Esophagus (tissue), 2 donors: ENCODE data around the gene CLRN2. TPM values are rescaled to one million over a fixed set of nuclear protein-coding genes. Genes with fewer than 3 reads are reported as not detected.
"Not testable (repeated sequence)": the region's sequence is repeated elsewhere in the genome, so short reads cannot be mapped to it uniquely, and the experiment has no call there.

Experiments
- H3K27ac ChIP-seq, 2 donors: one replicate each; pipeline ENCODE4 v1.5.1; 2013; ENCODE audit warnings: low read depth in 2 of 2, mild to moderate bottlenecking in 2 of 2, inconsistent platforms in 1 of 2, low read length in 1 of 2, moderate library complexity in 1 of 2
- H3K27me3 ChIP-seq, 2 donors: one replicate each; pipeline ENCODE4 v1.6.1; 2013; ENCODE audit warnings: low read length in 2 of 2, control low read depth in 1 of 2, mild to moderate bottlenecking in 1 of 2; ENCODE audit not compliant: insufficient read depth in 2 of 2, control insufficient read depth in 1 of 2
- H3K36me3 ChIP-seq, 2 donors: one replicate each; pipeline ENCODE4 v1.6.1; 2013; ENCODE audit warnings: low read length in 1 of 2; ENCODE audit not compliant: control insufficient read depth in 2 of 2, insufficient read depth in 2 of 2
- H3K4me1 ChIP-seq, 2 donors: one replicate each; pipeline ENCODE4 v1.6.1; 2013; ENCODE audit warnings: low read length in 1 of 2; ENCODE audit not compliant: control insufficient read depth in 2 of 2, insufficient read depth in 2 of 2
- H3K4me3 ChIP-seq, 2 donors: one replicate each; pipeline ENCODE4 v1.5.1; 2013; ENCODE audit warnings: low read length in 2 of 2, mild to moderate bottlenecking in 2 of 2, low read depth in 1 of 2, moderate library complexity in 1 of 2
- H3K9me3 ChIP-seq, 2 donors: one replicate each; pipeline ENCODE4 v1.6.1; 2013; ENCODE audit warnings: mild to moderate bottlenecking in 2 of 2, low read depth in 1 of 2, low read length in 1 of 2, moderate library complexity in 1 of 2; ENCODE audit not compliant: control insufficient read depth in 2 of 2, insufficient read depth in 1 of 2
- WGBS, 2 donors: extraction: QIAGEN DNeasy Blood & Tissue Kit; methylation state at CpG; one replicate each; pipeline ENCODE4 v1.1.7; 2013; 5-methylcytosine and 5-hydroxymethylcytosine counted together
- polyA plus RNA-seq, 2 donors: library from polyadenylated mRNA; stranded (reverse); fragments of 200-250 nt; gene quantifications; one replicate each; pipeline ENCODE4 v1.2.3, GENCODE V29; 2013
- donor health status: healthy with polysubstance abuse.
- donor health status: Bipolar disorder and iron deficiency.

CLRN2 gene
- polyA plus RNA-seq, 2 donors: not detected

- no peak overlapping the region for H3K27ac ChIP-seq
- no peaks in the 10 kb centered on the region for H3K36me3 ChIP-seq
- H3K27me3 ChIP-seq: no peaks in the 10 kb centered on the region
- H3K4me3 ChIP-seq: no peak overlapping the region
- no peaks in the 10 kb centered on the region for H3K9me3 ChIP-seq
- H3K4me1 ChIP-seq: no peaks in the 10 kb centered on the region
- WGBS, 2 donors: 74 to 77% methylated on average over 3 of the region's 3 CpGs
Measured at GRCh38 chr4:17535906-17536305, 20.9 kb downstream of the CLRN2 start.

GRCh38 chr4:17537060-17537459 lies 22.1 kb downstream of the CLRN2 start:
- not testable (repeated sequence) for H3K36me3 ChIP-seq, H3K4me1 ChIP-seq, H3K27ac ChIP-seq, H3K9me3 ChIP-seq, H3K4me3 ChIP-seq, H3K27me3 ChIP-seq
- 88 to 90% methylated on average over 6 of the region's 6 CpGs for whole genome bisulfite sequencing, 2 donors

GRCh38 chr4:17544205-17544604 lies 29.2 kb downstream of the CLRN2 start:
- WGBS, 2 donors: 25 to 26% methylated on average over 6 of the region's 6 CpGs
- Histone ChIP-seq H3K9me3 (no peaks in the 10 kb centered on the region), H3K4me3 (no peak overlapping the region), H3K27me3 (no peaks in the 10 kb centered on the region), H3K36me3 (no peaks in the 10 kb centered on the region), H3K4me1 (no peaks in the 10 kb centered on the region), H3K27ac (no peak overlapping the region)

GRCh38 chr4:17544831-17545234 lies 29.9 kb downstream of the CLRN2 start:
- no peak overlapping the region for H3K27ac ChIP-seq
- no peaks in the 10 kb centered on the region for H3K4me1 ChIP-seq
- no peaks in the 10 kb centered on the region for H3K9me3 ChIP-seq
- H3K36me3 ChIP-seq: no peaks in the 10 kb centered on the region
- no peaks in the 10 kb centered on the region for H3K27me3 ChIP-seq
- no peak overlapping the region for H3K4me3 ChIP-seq
- 46 to 57% methylated on average over 3 of the region's 3 CpGs for WGBS, 2 donors

GRCh38 chr4:17545374-17546140 lies 30.6 kb downstream of the CLRN2 start:
- Histone ChIP-seq H3K36me3 (no peaks in the 10 kb centered on the region), H3K27me3 (no peaks in the 10 kb centered on the region), H3K9me3 (no peaks in the 10 kb centered on the region), H3K4me3 (no peak overlapping the region), H3K27ac (no peak overlapping the region), H3K4me1 (no peaks in the 10 kb centered on the region)
- 73 to 74% methylated on average over 11 of the region's 11 CpGs for WGBS, 2 donors

- no peaks in the 10 kb centered on the region for H3K9me3 ChIP-seq
- H3K27me3 ChIP-seq: no peaks in the 10 kb centered on the region
- no peak overlapping the region for H3K4me3 ChIP-seq
- no peak overlapping the region for H3K27ac ChIP-seq
- no peaks in the 10 kb centered on the region for H3K36me3 ChIP-seq
- no peaks in the 10 kb centered on the region for H3K4me1 ChIP-seq
- WGBS, 2 donors: 83 to 88% methylated on average over 10 of the region's 10 CpGs
Measured at GRCh38 chr4:17546222-17546621, 31.3 kb downstream of the CLRN2 start.

GRCh38 chr4:17546678-17547077 lies 31.7 kb downstream of the CLRN2 start:
- no peaks in the 10 kb centered on the region for H3K4me1 ChIP-seq
- H3K4me3 ChIP-seq: no peak overlapping the region
- no peak overlapping the region for H3K27ac ChIP-seq
- H3K9me3 ChIP-seq: no peaks in the 10 kb centered on the region
- WGBS, 2 donors: 78 to 82% methylated on average over 12 of the region's 12 CpGs
- no peaks in the 10 kb centered on the region for H3K27me3 ChIP-seq
- no peaks in the 10 kb centered on the region for H3K36me3 ChIP-seq

GRCh38 chr4:17550549-17550948 lies 35.6 kb downstream of the CLRN2 start:
- H3K27ac ChIP-seq: no peak overlapping the region
- H3K4me3 ChIP-seq: no peak overlapping the region
- 88 to 89% methylated on average over 3 of the region's 3 CpGs for WGBS, 2 donors
- no peaks in the 10 kb centered on the region for H3K27me3 ChIP-seq
- no peaks in the 10 kb centered on the region for H3K9me3 ChIP-seq
- H3K4me1 ChIP-seq: no peaks in the 10 kb centered on the region
- H3K36me3 ChIP-seq: no peaks in the 10 kb centered on the region

GRCh38 chr4:17552427-17552826 lies 37.5 kb downstream of the CLRN2 start:
- no peak overlapping the region for H3K27ac ChIP-seq
- H3K27me3 ChIP-seq: no peaks in the 10 kb centered on the region
- 32 to 35% methylated on average over 5 of the region's 5 CpGs for WGBS, 2 donors
- H3K4me3 ChIP-seq: no peak overlapping the region
- H3K4me1 ChIP-seq: no peaks in the 10 kb centered on the region
- no peaks in the 10 kb centered on the region for H3K9me3 ChIP-seq
- no peaks in the 10 kb centered on the region for H3K36me3 ChIP-seq

GRCh38 chr4:17554568-17554967 lies 39.6 kb downstream of the CLRN2 start:
- H3K9me3 ChIP-seq: no peaks in the 10 kb centered on the region
- 68 to 83% methylated on average over 4 of the region's 4 CpGs for WGBS, 2 donors
- no peaks in the 10 kb centered on the region for H3K4me1 ChIP-seq
- H3K36me3 ChIP-seq: no peaks in the 10 kb centered on the region
- no peaks in the 10 kb centered on the region for H3K27me3 ChIP-seq
- no peak overlapping the region for H3K4me3 ChIP-seq
- H3K27ac ChIP-seq: no peak overlapping the region
